A549 (cell line): ENCODE measurements around the gene ZNF79. TPM values are rescaled to one million over a fixed set of nuclear protein-coding genes. Genes with fewer than 3 reads are reported as not detected.
A peak's percentile ranks its signal among the peaks of the same experiment; 100 is the strongest.

Source experiments
- ATAC-seq, 2 experiments: fragments of 200-7000 bp in 1 of 2; fragments of >200 bp in 1 of 2; cut with Nextera tagmentation in 1 of 2; cut with Tn5 transposase in 1 of 2; 3 replicates each; pipeline versions ENCODE4 v1.8.0 to v1.9.1; 2018 to 2020; ENCODE audit warnings: mild to moderate bottlenecking in 1 of 2, moderate library complexity in 1 of 2
- CTCF ChIA-PET: fragments of 300-600 bp; sonication (Branson Sonifier 250); formaldehyde crosslinking; extraction: SDS; loops from one replicate; lab custom pipeline; 2021; ENCODE audit warnings: antibody characterized with exemption, inconsistent platforms; lab: Yijun Ruan, JAX
- POLR2A ChIA-PET: fragments of 350-600 bp; formaldehyde crosslinking; extraction: SDS; loops from one replicate; lab custom pipeline; 2021; ENCODE audit warnings: antibody characterized with exemption, inconsistent platforms; lab: Yijun Ruan, JAX
- DNase-seq, 2 experiments: peaks; one replicate each; pipeline versions ENCODE4 v3.0.0 to v3.0.0-alpha.2; 2011 to 2016; ENCODE audit warnings: low read depth in 1 of 2, low spot score in 1 of 2
- FAIRE-seq: peaks from 2 replicates; lab custom pipeline; 2011; peaks lifted over from hg19 to GRCh38; lab: Jason Lieb, UNC
- H3K27ac ChIP-seq, 2 experiments: fragments of >200 bp; sonication (Bioruptor Twin); formaldehyde crosslinking; 3 replicates each; pipeline ENCODE4 v1.5.1; 2016 to 2017
- H3K4me1 ChIP-seq: fragments of >200 bp; sonication (Bioruptor Twin); formaldehyde crosslinking; 3 replicates; pipeline ENCODE4 v1.6.1; 2016
- H3K4me2 ChIP-seq: fragments of >200 bp; sonication (Bioruptor Twin); formaldehyde crosslinking; 3 replicates; pipeline ENCODE4 v1.6.1; 2016
- H3K4me3 ChIP-seq: fragments of >200 bp; sonication (Bioruptor Twin); formaldehyde crosslinking; 3 replicates; pipeline ENCODE4 v1.5.1; 2016
- H3K9me3 ChIP-seq: fragments of >200 bp; sonication (Bioruptor Twin); formaldehyde crosslinking; 3 replicates; pipeline ENCODE4 v1.6.1; 2016
- EHMT2 ChIP-seq: fragments of 200-600 bp; sonication (generic); IDR thresholded peaks from 2 replicates; pipeline ENCODE4 v1.6.1; 2016; ENCODE audit warnings: antibody characterized with exemption, low read depth, mild to moderate bottlenecking, moderate library complexity
- FOSL2 ChIP-seq, 2 experiments: fragments of 450-650 bp in 1 of 2; fragments of >200 bp in 1 of 2; sonication (Bioruptor Twin) in 1 of 2; formaldehyde crosslinking; IDR thresholded peaks; 2 replicates each; pipeline versions ENCODE4 v1.5.0 to v1.6.1; 2016 to 2020; ENCODE audit warnings: mild to moderate bottlenecking in 1 of 2, moderate library complexity in 1 of 2
- HDAC2 ChIP-seq: fragments of 200-600 bp; sonication (generic); IDR thresholded peaks from 2 replicates; pipeline ENCODE4 v1.6.1; 2016
- HEYL ChIP-seq: fragments of 250-450 bp; sonication (Bioruptor Pico); IDR thresholded peaks from 2 replicates; pipeline ENCODE4 v1.8.0; 2021; ENCODE audit warnings: mild to moderate bottlenecking, moderate library complexity
- HOXB13 ChIP-seq: fragments of 250-450 bp; sonication (Bioruptor Pico); IDR thresholded peaks from 2 replicates; pipeline ENCODE4 v1.5.0; 2020; ENCODE audit warnings: low read depth, mild to moderate bottlenecking, moderate library complexity
- KDM1A ChIP-seq: fragments of 200-600 bp; sonication (generic); IDR thresholded peaks from 2 replicates; pipeline ENCODE4 v1.6.1; 2016; ENCODE audit warnings: low read depth, mild to moderate bottlenecking
- MAZ ChIP-seq: fragments of 150-350 bp; IDR thresholded peaks from 2 replicates; pipeline ENCODE4 v1.6.1; 2014; ENCODE audit warnings: antibody characterized with exemption, low read depth, low read length, borderline replicate concordance
- MYC ChIP-seq: IDR thresholded peaks from 2 replicates; pipeline ENCODE4 v1.6.1; 2012; ENCODE audit warnings: mild to moderate bottlenecking, inconsistent platforms, low read length, improper control_type of control experiment, borderline replicate concordance
- NFE2L2 ChIP-seq: fragments of 150-350 bp; conservative IDR thresholded peaks from 2 replicates; pipeline ENCODE4 v1.6.1; 2014; ENCODE audit warnings: low read length
- PHF8 ChIP-seq: fragments of 200-600 bp; sonication (generic); IDR thresholded peaks from 2 replicates; pipeline ENCODE4 v1.6.1; 2016; ENCODE audit warnings: low read depth, mild to moderate bottlenecking, antibody characterized with exemption, moderate library complexity, borderline replicate concordance
- RAD21 ChIP-seq, 2 experiments: fragments of >200 bp in 1 of 2; sonication (Bioruptor Twin) in 1 of 2; formaldehyde crosslinking in 1 of 2; IDR thresholded peaks in 1 of 2; conservative IDR thresholded peaks in 1 of 2; 2 replicates in 1 of 2; 3 replicates in 1 of 2; pipeline ENCODE4 v1.6.1; 2012 to 2018; ENCODE audit warnings: inconsistent platforms in 1 of 2
- RFX5 ChIP-seq: fragments of 450-650 bp; IDR thresholded peaks from 2 replicates; pipeline ENCODE4 v1.7.1; 2014; ENCODE audit warnings: antibody characterized with exemption, mild to moderate bottlenecking, moderate library complexity
- SMC3 ChIP-seq: fragments of >200 bp; sonication (Bioruptor Twin); formaldehyde crosslinking; IDR thresholded peaks from 3 replicates; pipeline ENCODE4 v1.6.1; 2018; ENCODE audit warnings: inconsistent platforms
- WGBS: methylation state at CpG from one replicate; pipeline ENCODE4 v1.1.6; 2017; ENCODE audit errors: missing lambda C conversion rate; 5-methylcytosine and 5-hydroxymethylcytosine counted together
- polyA plus RNA-seq, 4 experiments: library from polyadenylated mRNA; depleted of rRNA in 3 of 4; stranded (reverse); fragments of >200 nt; fragmentation: RNase III in 1 of 4; extraction: RNeasy Plus Mini Kit Qiagen cat#74134 plus additional on column Dnase treatment in 1 of 4; gene quantifications; 2 replicates in 3 of 4; 3 replicates in 1 of 4; pipeline ENCODE4 v1.2.3, GENCODE V29; 2011 to 2017
- TF ChIP-seq, protein P1 (sequence below): fragments of 200-600 bp; sonication (generic); IDR thresholded peaks from 2 replicates; pipeline ENCODE4 v1.6.1; 2016; ENCODE audit warnings: antibody characterized with exemption, mild to moderate bottlenecking, moderate library complexity
- TF ChIP-seq, protein P2 (sequence below): fragments of 250-450 bp; sonication (Bioruptor Pico); IDR thresholded peaks from 2 replicates; pipeline ENCODE4 v1.5.0; 2020; ENCODE audit warnings: low read depth, mild to moderate bottlenecking, moderate library complexity
- TF ChIP-seq, protein P3 (sequence below): fragments of >200 bp; sonication (Bioruptor Twin); formaldehyde crosslinking; IDR thresholded peaks from 3 replicates; pipeline ENCODE4 v1.5.1; 2016
- TF ChIP-seq, protein P4 (sequence below): fragments of 250-450 bp; sonication (Bioruptor Pico); IDR thresholded peaks from 2 replicates; pipeline ENCODE4 v1.5.0; 2021; ENCODE audit warnings: mild to moderate bottlenecking, moderate library complexity, borderline replicate concordance

Gene ZNF79
- polyA plus RNA-seq, 2 of the 4 experiments (the other 2 are of a cell fraction), result 4.9 to 5.7 TPM

GRCh38 chr9:127417131-127418036 is 6.8 kb upstream of the ZNF79 start (continued):
- TF ChIP-seq, protein P1, sequence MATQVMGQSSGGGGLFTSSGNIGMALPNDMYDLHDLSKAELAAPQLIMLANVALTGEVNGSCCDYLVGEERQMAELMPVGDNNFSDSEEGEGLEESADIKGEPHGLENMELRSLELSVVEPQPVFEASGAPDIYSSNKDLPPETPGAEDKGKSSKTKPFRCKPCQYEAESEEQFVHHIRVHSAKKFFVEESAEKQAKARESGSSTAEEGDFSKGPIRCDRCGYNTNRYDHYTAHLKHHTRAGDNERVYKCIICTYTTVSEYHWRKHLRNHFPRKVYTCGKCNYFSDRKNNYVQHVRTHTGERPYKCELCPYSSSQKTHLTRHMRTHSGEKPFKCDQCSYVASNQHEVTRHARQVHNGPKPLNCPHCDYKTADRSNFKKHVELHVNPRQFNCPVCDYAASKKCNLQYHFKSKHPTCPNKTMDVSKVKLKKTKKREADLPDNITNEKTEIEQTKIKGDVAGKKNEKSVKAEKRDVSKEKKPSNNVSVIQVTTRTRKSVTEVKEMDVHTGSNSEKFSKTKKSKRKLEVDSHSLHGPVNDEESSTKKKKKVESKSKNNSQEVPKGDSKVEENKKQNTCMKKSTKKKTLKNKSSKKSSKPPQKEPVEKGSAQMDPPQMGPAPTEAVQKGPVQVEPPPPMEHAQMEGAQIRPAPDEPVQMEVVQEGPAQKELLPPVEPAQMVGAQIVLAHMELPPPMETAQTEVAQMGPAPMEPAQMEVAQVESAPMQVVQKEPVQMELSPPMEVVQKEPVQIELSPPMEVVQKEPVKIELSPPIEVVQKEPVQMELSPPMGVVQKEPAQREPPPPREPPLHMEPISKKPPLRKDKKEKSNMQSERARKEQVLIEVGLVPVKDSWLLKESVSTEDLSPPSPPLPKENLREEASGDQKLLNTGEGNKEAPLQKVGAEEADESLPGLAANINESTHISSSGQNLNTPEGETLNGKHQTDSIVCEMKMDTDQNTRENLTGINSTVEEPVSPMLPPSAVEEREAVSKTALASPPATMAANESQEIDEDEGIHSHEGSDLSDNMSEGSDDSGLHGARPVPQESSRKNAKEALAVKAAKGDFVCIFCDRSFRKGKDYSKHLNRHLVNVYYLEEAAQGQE, result no peak
- TF ChIP-seq KDM1A (no peak), HOXB13 (CRISPR knock-in tag) (no peak), HEYL (CRISPR knock-in tag) (no peak)
- TF ChIP-seq, protein P2, sequence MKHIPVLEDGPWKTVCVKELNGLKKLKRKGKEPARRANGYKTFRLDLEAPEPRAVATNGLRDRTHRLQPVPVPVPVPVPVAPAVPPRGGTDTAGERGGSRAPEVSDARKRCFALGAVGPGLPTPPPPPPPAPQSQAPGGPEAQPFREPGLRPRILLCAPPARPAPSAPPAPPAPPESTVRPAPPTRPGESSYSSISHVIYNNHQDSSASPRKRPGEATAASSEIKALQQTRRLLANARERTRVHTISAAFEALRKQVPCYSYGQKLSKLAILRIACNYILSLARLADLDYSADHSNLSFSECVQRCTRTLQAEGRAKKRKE (CRISPR knock-in tag), result no peak

DNA sequence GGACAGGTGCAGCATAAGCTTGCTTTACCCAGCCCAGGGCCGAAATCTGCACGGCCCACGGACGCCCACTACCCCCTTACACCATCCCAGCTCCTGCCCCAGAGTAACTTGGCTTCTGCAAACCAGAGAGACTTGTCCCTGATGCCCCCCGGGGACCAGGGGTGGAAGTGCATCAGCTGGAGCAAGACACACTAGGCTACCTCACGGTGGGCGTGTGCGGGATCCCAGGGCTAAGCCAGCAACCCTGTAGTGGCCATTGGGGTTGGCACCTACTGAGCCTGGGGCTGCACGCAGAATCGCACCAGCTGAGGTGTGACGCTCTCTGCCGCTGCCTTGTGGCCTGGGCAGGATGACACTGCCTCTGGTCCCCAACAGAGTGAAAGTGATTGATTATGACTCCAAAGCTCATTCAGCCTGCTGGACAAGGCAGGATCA is 6.1 kb upstream of the ZNF79 start:
- Histone ChIP-seq H3K4me2 (no peak overlapping the region; the same call in 2 of the 3 replicates), H3K4me1 (peaks cover 23% of the 10 kb centered on the region)
- peak; percentile 61 to 75 for DNase-seq
- TF ChIP-seq RAD21 (conservative IDR thresholded peaks at IDR 0.05 in 1 of 2, IDR thresholded peaks at IDR 0.05 in 1 of 2), result peak in 1 of 2 experiments; percentile 16; a peak in 1 of 5 replicates
- TF ChIP-seq FOSL2 (IDR thresholded peaks at IDR 0.05), result no peak
- no peak for TF ChIP-seq FOSL2 (CRISPR knock-in tag; IDR thresholded peaks at IDR 0.05)
- TF ChIP-seq, protein P3, sequence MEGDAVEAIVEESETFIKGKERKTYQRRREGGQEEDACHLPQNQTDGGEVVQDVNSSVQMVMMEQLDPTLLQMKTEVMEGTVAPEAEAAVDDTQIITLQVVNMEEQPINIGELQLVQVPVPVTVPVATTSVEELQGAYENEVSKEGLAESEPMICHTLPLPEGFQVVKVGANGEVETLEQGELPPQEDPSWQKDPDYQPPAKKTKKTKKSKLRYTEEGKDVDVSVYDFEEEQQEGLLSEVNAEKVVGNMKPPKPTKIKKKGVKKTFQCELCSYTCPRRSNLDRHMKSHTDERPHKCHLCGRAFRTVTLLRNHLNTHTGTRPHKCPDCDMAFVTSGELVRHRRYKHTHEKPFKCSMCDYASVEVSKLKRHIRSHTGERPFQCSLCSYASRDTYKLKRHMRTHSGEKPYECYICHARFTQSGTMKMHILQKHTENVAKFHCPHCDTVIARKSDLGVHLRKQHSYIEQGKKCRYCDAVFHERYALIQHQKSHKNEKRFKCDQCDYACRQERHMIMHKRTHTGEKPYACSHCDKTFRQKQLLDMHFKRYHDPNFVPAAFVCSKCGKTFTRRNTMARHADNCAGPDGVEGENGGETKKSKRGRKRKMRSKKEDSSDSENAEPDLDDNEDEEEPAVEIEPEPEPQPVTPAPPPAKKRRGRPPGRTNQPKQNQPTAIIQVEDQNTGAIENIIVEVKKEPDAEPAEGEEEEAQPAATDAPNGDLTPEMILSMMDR, result peak; percentile 20; the same call in 2 of the 3 replicates
- TF ChIP-seq SMC3, result peak; percentile 36; the same call in 2 of the 3 replicates
- TF ChIP-seq, all 56 proteins: peak for 3
- peak; percentile 91 to 92 for ATAC-seq
- 67% methylated on average over 3 of the region's 12 CpGs for WGBS
- Histone ChIP-seq H3K9me3 (no peaks in the 10 kb centered on the region), H3K4me3 (no peak overlapping the region), H3K27ac (no peak overlapping the region)
- FAIRE-seq, result no peak
- ChIA-PET POLR2A (interaction anchor here (0.5 to 0.6 kb wide), 2 partner anchors 11 to 173 kb away, joined by 3 read pairs; no protein-coding TSS in a partner anchor), CTCF (interaction anchor here (0.6 to 1.8 kb wide), 11 partner anchors 11 to 203 kb away, joined by 3 to 9 read pairs (median 3); no protein-coding TSS in a partner anchor)

DNA sequence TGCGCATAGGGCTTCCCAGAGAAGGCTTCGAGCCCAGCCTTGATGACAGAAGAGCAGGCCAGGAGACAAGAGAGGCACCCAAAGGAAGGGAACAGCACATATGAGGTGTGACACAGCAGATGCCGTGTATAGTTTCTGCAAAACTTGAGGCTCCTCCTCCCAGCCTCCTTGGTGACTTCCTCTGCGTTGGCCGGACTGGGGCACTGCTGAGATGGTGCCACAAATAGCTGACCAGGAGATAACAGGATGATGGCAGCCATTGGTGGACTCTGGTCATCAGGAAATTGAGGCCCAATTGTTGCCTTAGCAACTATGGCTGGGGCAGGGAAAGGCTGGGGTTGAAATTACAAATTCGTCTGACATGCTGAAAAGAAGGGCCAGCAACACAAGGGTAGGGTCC is 4.8 kb upstream of the ZNF79 start:
- H3K4me3 ChIP-seq, result peak overlapping the region; percentile 45
- peak overlapping the region; percentile 70 to 91 for H3K27ac ChIP-seq
- CTCF ChIA-PET, result interaction anchor here (1.6 to 1.8 kb wide), 2 partner anchors 101 to 204 kb away, joined by 4 to 8 read pairs; no protein-coding TSS in a partner anchor
- DNase-seq (no peak), ATAC-seq (no peak), FAIRE-seq (no peak)
- POLR2A ChIA-PET, result no interaction called here
- peaks cover 23% of the 10 kb centered on the region for H3K4me1 ChIP-seq
- H3K4me2 ChIP-seq, result peak overlapping the region; percentile 85
- H3K9me3 ChIP-seq, result no peaks in the 10 kb centered on the region
- WGBS, result no CpG with 5 or more reads among the region's 6 CpGs
- TF ChIP-seq PHF8, result no peak
- TF ChIP-seq MYC, result no peak
- TF ChIP-seq MAZ, result no peak
- no peak for TF ChIP-seq NFE2L2
- TF ChIP-seq, protein P4, sequence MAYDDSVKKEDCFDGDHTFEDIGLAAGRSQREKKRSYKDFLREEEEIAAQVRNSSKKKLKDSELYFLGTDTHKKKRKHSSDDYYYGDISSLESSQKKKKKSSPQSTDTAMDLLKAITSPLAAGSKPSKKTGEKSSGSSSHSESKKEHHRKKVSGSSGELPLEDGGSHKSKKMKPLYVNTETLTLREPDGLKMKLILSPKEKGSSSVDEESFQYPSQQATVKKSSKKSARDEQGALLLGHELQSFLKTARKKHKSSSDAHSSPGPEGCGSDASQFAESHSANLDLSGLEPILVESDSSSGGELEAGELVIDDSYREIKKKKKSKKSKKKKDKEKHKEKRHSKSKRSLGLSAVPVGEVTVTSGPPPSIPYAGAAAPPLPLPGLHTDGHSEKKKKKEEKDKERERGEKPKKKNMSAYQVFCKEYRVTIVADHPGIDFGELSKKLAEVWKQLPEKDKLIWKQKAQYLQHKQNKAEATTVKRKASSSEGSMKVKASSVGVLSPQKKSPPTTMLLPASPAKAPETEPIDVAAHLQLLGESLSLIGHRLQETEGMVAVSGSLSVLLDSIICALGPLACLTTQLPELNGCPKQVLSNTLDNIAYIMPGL, result no peak
- TF ChIP-seq, protein P2 (CRISPR knock-in tag), result no peak
- TF ChIP-seq HOXB13 (CRISPR knock-in tag), result no peak
- TF ChIP-seq RFX5, result no peak
- TF ChIP-seq RAD21 (conservative IDR thresholded peaks at IDR 0.05 in 1 of 2, IDR thresholded peaks at IDR 0.05 in 1 of 2), result no peak
- TF ChIP-seq KDM1A, result no peak
- TF ChIP-seq, protein P3, result no peak
- no peak for TF ChIP-seq HDAC2
- no peak for TF ChIP-seq EHMT2
